HG03175 (cell line): ENCODE results near the gene MINDY2.
"Not testable (repeated sequence)": the region's sequence is repeated elsewhere in the genome, so short reads cannot be mapped to it uniquely, and the experiment has no call there.

Experiments used
- ATAC-seq: cut with Tn5 transposase; IDR thresholded peaks from one replicate; pipeline ENCODE4 v1.9.1; 2021; ENCODE audit warnings: mild to moderate bottlenecking, moderate library complexity; ENCODE audit not compliant: unreplicated experiment

MINDY2 gene

GRCh38 chr15:58880320-58880719, 109.2 kb downstream of the MINDY2 start:
- no peak for ATAC-seq

GRCh38 chr15:58882243-58882642, 111.1 kb downstream of the MINDY2 start:
- no peak for ATAC-seq

- ATAC-seq, result not testable (repeated sequence)
These were observed 112.8 kb downstream of the MINDY2 start for GRCh38 chr15:58883926-58884325.

GRCh38 chr15:58886921-58887320, 115.8 kb downstream of the MINDY2 start:
- ATAC-seq, result no peak

GRCh38 chr15:58889363-58889762, 118.3 kb downstream of the MINDY2 start:
- no peak for ATAC-seq

GRCh38 chr15:58898150-58898680, 127.1 kb downstream of the MINDY2 start:
- no peak for ATAC-seq

- ATAC-seq, result no peak
These were observed 129.5 kb downstream of the MINDY2 start for GRCh38 chr15:58900631-58901030.

- ATAC-seq, result no peak
These were observed 137.6 kb downstream of the MINDY2 start for GRCh38 chr15:58908550-58909309.

- no peak for ATAC-seq
These were observed 138.5 kb downstream of the MINDY2 start for GRCh38 chr15:58909616-58910015.

- ATAC-seq, result no peak
These were observed 139.4 kb downstream of the MINDY2 start for GRCh38 chr15:58910456-58910855.
